Suprapubic skin (tissue), 4 donors: ENCODE results near the gene SLC38A10.

Experiments
- EP300 ChIP-seq: sonication (generic); formaldehyde crosslinking; IDR thresholded peaks from one replicate; pipeline ENCODE4 v1.6.1; 2017; ENCODE audit warnings: antibody characterized with exemption
- POLR2A ChIP-seq, 2 donors: fragments of 450-650 bp; IDR thresholded peaks; one replicate each; pipeline ENCODE4 v1.6.1; 2017; ENCODE audit warnings: antibody characterized with exemption in 2 of 2, mild to moderate bottlenecking in 2 of 2, moderate library complexity in 2 of 2
- POLR2AphosphoS5 ChIP-seq, 3 donors: sonication (generic); formaldehyde crosslinking; IDR thresholded peaks; one replicate each; pipeline ENCODE4 v1.6.1; 2017; ENCODE audit warnings: antibody characterized with exemption in 3 of 3
- TF ChIP-seq, protein P1 (sequence below), 2 donors: fragments of 200-600 bp in 1 of 2; fragments of 450-650 bp in 1 of 2; sonication (generic) in 1 of 2; IDR thresholded peaks; one replicate each; pipeline ENCODE4 v1.5.1; 2016 to 2019; ENCODE audit warnings: antibody characterized with exemption in 2 of 2, mild to moderate bottlenecking in 1 of 2, moderate library complexity in 1 of 2

DNA sequence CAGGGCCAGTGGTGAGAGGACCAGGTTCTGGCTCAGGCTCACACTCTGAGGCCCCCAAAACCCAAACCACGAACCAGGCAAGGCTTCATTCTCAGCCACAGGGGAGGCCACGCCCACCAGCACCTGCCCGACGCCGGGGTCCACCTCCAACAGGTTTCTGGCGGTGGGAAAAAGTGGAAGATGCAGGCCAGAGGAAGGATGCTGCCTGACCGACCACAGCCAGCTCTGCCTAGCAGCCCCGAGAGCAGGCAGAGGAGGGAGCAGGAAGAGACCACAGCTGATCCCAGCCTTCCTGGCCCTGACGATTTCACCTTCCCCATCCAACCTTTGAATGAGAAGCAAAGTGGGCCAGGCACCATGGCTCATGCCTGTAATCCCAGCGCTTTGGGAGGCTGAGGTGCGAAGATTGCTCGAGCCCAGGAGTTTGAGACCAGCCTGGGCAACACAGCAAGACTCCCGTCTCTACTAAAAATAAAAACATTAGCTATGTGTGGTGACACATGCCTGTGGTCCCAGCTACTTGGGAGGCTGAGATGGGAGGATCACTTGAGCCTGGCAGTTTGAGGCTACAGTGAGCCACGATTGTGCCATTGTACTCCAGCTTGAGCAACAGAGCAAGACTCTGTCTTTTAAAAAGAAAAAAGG is 30.7 kb upstream of the SLC38A10 start:
- TF ChIP-seq POLR2AphosphoS5 (IDR thresholded peaks at IDR 0.05) (no peak), POLR2A (IDR thresholded peaks at IDR 0.05) (no peak), EP300 (no peak)
- TF ChIP-seq, protein P1, sequence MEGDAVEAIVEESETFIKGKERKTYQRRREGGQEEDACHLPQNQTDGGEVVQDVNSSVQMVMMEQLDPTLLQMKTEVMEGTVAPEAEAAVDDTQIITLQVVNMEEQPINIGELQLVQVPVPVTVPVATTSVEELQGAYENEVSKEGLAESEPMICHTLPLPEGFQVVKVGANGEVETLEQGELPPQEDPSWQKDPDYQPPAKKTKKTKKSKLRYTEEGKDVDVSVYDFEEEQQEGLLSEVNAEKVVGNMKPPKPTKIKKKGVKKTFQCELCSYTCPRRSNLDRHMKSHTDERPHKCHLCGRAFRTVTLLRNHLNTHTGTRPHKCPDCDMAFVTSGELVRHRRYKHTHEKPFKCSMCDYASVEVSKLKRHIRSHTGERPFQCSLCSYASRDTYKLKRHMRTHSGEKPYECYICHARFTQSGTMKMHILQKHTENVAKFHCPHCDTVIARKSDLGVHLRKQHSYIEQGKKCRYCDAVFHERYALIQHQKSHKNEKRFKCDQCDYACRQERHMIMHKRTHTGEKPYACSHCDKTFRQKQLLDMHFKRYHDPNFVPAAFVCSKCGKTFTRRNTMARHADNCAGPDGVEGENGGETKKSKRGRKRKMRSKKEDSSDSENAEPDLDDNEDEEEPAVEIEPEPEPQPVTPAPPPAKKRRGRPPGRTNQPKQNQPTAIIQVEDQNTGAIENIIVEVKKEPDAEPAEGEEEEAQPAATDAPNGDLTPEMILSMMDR (IDR thresholded peaks at IDR 0.05), result no peak
